Retinal pigment epithelial cell (primary cell): Measurements from ENCODE around the gene AHRR.

ENCODE experiments used
- DNase-seq: peaks from one replicate; pipeline ENCODE4 v3.0.0-alpha.2; 2010; ENCODE audit warnings: low read depth
- H3K4me3 ChIP-seq: 2 replicates; pipeline ENCODE4 v1.5.1; 2011; ENCODE audit warnings: mild to moderate bottlenecking, low read length, control low read depth, moderate library complexity
- TF ChIP-seq, protein P1 (sequence below): conservative IDR thresholded peaks from 2 replicates; pipeline ENCODE4 v1.5.1; 2011; ENCODE audit warnings: low read depth, low read length, control low read depth, inconsistent platforms

AHRR gene

GRCh38 chr5:317086-317811 is 4.3 kb upstream of the AHRR start:
- TF ChIP-seq, protein P1, sequence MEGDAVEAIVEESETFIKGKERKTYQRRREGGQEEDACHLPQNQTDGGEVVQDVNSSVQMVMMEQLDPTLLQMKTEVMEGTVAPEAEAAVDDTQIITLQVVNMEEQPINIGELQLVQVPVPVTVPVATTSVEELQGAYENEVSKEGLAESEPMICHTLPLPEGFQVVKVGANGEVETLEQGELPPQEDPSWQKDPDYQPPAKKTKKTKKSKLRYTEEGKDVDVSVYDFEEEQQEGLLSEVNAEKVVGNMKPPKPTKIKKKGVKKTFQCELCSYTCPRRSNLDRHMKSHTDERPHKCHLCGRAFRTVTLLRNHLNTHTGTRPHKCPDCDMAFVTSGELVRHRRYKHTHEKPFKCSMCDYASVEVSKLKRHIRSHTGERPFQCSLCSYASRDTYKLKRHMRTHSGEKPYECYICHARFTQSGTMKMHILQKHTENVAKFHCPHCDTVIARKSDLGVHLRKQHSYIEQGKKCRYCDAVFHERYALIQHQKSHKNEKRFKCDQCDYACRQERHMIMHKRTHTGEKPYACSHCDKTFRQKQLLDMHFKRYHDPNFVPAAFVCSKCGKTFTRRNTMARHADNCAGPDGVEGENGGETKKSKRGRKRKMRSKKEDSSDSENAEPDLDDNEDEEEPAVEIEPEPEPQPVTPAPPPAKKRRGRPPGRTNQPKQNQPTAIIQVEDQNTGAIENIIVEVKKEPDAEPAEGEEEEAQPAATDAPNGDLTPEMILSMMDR, result peak; percentile 82
- H3K4me3 ChIP-seq, result no peak overlapping the region

DNA sequence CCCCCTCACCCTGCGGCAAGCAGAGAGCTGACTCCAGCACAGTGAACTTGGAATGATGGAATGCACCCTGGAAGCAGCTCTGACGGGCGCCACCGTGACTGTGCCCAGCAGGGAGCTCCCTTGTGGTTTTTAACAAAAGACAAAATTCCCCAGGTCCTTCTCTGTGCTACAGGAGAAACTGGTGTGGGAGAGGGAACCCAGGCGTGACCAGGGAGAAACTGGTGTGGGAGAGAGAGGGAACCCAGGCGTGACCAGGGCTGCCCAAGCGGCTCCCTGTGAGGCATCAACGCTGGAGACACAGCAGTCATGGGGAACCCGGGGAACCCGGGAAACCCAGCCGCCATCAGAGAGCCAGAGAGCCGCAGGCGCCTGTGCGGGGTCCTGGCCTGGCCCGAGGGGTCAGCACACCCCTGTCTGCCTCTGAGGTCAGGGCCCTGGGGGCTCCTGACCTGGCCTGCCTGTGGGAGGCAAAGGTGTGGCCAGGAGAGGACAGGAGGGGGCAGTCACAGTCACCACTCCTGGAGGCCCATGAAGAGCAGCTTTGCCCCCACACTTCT is 3.1 kb upstream of the AHRR start:
- H3K4me3 ChIP-seq, result no peak overlapping the region
- DNase-seq, result no peak
- TF ChIP-seq, protein P1, result peak; percentile 14

More at GRCh38 chr5:317086-317811, 4.3 kb upstream of the AHRR start:
- no peak for DNase-seq

DNA sequence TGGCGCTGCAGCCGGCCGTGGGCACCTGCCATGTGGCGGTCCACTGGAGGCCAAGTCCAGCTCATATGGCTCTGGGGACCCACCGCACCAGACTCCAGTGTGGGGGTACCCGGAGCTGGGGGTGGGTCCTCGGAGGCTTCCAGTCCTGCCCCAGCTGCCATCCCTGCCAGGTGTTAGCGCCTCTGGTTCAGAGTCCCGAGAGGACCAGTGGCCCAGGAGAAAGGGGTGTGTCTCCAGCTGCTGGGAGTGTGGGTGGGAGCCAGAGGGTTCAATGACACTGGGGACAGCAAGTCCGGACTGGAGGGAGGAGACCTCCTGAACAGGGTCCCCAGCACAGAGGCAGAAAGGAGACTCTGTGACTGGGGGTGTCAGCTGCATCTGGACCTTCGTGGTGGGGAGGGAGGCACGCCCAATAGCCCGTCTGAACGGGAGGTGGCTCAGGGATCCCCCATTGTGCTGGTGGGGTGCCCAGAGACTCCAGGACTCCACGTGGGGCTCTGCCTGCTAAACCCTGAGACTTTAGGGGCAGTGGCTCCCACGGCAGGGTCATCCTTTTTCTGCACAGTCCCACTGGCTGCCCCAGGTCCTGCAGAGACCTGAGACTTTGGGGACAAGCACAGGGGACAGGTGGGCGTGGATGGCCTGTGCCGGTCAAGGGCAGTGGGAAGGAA is 2.4 kb upstream of the AHRR start:
- TF ChIP-seq, protein P1, result no peak

DNA sequence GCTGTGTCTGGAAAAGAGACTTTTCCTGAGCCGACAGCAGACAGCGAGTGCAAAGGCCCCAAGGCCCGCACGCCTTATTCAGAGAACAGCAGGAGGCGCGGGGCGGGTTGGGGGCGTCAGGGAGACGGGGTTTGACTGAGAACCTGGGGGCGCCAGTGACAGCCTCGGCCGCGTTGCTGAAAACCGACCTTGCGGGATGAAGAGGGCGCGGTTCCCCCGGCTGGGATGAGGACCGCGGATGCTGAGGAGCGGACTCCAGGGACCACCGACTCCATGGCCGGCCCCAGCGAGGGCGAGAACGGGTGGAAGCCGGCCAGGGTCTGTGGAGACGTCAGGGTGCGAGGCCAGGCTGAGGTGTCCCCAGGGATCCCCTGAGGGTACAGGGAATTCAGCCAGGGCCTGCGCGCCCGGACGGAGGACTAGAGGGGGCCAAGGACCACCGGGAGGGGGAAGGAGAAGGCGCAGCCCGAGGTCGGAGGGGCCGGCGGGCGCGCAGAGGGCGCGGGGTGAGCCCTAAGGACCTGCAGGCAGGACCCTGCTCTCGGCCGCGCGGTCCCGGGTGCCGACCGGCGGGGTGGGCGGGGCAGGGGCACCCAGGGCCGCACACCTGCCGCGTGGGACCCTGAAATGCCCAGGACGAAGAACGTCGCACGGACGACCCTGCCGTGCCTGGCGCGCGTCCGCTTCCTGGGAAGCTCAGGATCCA is 837 bp upstream of the AHRR start:
- TF ChIP-seq, protein P1, result no peak
- no peak for DNase-seq
- peak overlapping the region; percentile 39 for H3K4me3 ChIP-seq

More for the DNA sequence above, 2.4 kb upstream of the AHRR start:
- H3K4me3 ChIP-seq, result no peak overlapping the region
- DNase-seq, result no peak

- no peak for DNase-seq
- H3K4me3 ChIP-seq, result no peak overlapping the region
- TF ChIP-seq, protein P1, result no peak
Observed at GRCh38 chr5:321726-322251, 275 bp downstream of the AHRR start.

- H3K4me3 ChIP-seq, result no peak overlapping the region
- TF ChIP-seq, protein P1, result no peak
- no peak for DNase-seq
Observed at GRCh38 chr5:322281-322941, 897 bp downstream of the AHRR start.
